ENCODE results near the gene VTI1B.

Gene VTI1B

DNA sequence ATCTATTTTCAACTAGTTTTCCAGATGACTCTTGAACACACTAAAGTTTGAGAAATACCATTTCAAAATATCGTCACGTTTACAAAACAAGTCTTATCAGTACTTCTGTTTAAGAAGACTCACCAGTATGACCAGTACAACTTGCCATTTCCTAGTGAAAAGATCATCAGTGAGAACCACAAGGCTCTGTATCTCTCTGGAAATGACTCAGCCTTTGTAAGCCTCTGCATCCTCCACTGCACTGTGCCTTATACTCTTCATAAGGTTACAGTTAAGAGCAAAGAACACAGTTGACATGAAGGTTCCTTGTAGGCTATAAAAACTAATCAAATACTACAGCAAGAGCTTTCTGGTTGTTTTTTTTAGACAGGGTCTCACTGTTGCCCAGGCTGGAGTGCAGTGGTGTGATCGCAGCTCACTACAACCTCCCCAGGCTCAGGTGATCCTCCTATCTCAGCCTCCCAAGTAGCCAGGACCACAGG lies 5.7 kb upstream of the VTI1B start:
- DNase-seq (ENCODE audit: low read depth, low spot score): no peak
- Histone ChIP-seq H3K27me3 (ENCODE audit: control insufficient read depth, insufficient read depth, low read length) (no peaks in the 10 kb centered on the region), H3K27ac (ENCODE audit: low read length) (no peak overlapping the region), H3K9me3 (ENCODE audit: control insufficient read depth, insufficient read depth, low read length) (no peaks in the 10 kb centered on the region), H3K4me3 (ENCODE audit: low read length) (no peak overlapping the region), H3K4me1 (ENCODE audit: control insufficient read depth, insufficient read depth, low read length) (no peaks in the 10 kb centered on the region), H3K36me3 (ENCODE audit: control insufficient read depth, insufficient read depth, low read length) (peaks cover 17% of the 10 kb centered on the region; the same call in 1 of the 2 replicates)
- WGBS (ENCODE audit: insufficient coverage, insufficient read length): no CpG with 5 or more reads among the region's 3 CpGs

- H3K4me1 ChIP-seq (ENCODE audit: control insufficient read depth, insufficient read depth, low read length): no peaks in the 10 kb centered on the region
- H3K4me3 ChIP-seq (ENCODE audit: low read length): no peak overlapping the region
- H3K9me3 ChIP-seq (ENCODE audit: control insufficient read depth, insufficient read depth, low read length): no peaks in the 10 kb centered on the region
- no peaks in the 10 kb centered on the region for H3K27me3 ChIP-seq (ENCODE audit: control insufficient read depth, insufficient read depth, low read length)
- DNase-seq (ENCODE audit: low read depth, low spot score): no peak
- H3K36me3 ChIP-seq (ENCODE audit: control insufficient read depth, insufficient read depth, low read length): peaks cover 14% of the 10 kb centered on the region; the same call in 1 of the 2 replicates
- H3K27ac ChIP-seq (ENCODE audit: low read length): no peak overlapping the region
- WGBS (ENCODE audit: insufficient coverage, insufficient read length): no CpG with 5 or more reads among the region's 2 CpGs
Measured at GRCh38 chr14:67679006-67679405, 4.6 kb upstream of the VTI1B start.

GRCh38 chr14:67675219-67675582 lies 769 bp upstream of the VTI1B start:
- no CpG with 5 or more reads among the region's 16 CpGs for WGBS (ENCODE audit: insufficient coverage, insufficient read length)
- H3K4me1 ChIP-seq (ENCODE audit: control insufficient read depth, insufficient read depth, low read length): no peaks in the 10 kb centered on the region
- no peaks in the 10 kb centered on the region for H3K9me3 ChIP-seq (ENCODE audit: control insufficient read depth, insufficient read depth, low read length)
- H3K27ac ChIP-seq (ENCODE audit: low read length): no peak overlapping the region
- peaks cover 9% of the 10 kb centered on the region; the same call in 1 of the 2 replicates for H3K36me3 ChIP-seq (ENCODE audit: control insufficient read depth, insufficient read depth, low read length)
- peak overlapping the region; percentile 83; the same call in 1 of the 2 replicates for H3K4me3 ChIP-seq (ENCODE audit: low read length)
- no peaks in the 10 kb centered on the region for H3K27me3 ChIP-seq (ENCODE audit: control insufficient read depth, insufficient read depth, low read length)
- no peak for DNase-seq (ENCODE audit: low read depth, low spot score)

DNA sequence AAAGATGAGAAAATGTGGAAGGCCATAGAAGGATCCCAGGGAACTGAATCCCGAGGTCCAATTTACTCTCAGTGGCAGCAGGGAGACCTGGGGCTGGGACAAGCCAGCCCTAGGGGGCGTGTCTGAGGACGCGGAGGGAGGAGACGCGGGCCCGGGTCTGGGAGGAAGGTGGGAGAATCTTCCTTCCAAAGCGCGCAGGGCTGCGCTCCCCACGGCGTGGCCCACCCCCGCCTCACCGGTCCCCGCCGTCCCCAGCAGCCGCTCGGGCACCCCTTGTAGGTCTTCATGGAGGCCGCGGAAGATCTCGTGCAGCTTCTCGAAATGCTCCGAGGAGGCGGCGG lies 323 bp downstream of the VTI1B start:
- peak; percentile 25 for DNase-seq (ENCODE audit: low read depth, low spot score)

GRCh38 chr14:67673451-67673850 lies 981 bp downstream of the VTI1B start:
- H3K9me3 ChIP-seq (ENCODE audit: control insufficient read depth, insufficient read depth, low read length): no peaks in the 10 kb centered on the region
- no peak for DNase-seq (ENCODE audit: low read depth, low spot score)
- no peak overlapping the region for H3K27ac ChIP-seq (ENCODE audit: low read length)
- no CpG with 5 or more reads among the region's 5 CpGs for WGBS (ENCODE audit: insufficient coverage, insufficient read length)
- H3K4me1 ChIP-seq (ENCODE audit: control insufficient read depth, insufficient read depth, low read length): no peaks in the 10 kb centered on the region
- H3K27me3 ChIP-seq (ENCODE audit: control insufficient read depth, insufficient read depth, low read length): no peaks in the 10 kb centered on the region
- no peak overlapping the region for H3K4me3 ChIP-seq (ENCODE audit: low read length)
- peaks cover 9% of the 10 kb centered on the region; the same call in 1 of the 2 replicates for H3K36me3 ChIP-seq (ENCODE audit: control insufficient read depth, insufficient read depth, low read length)

More for the DNA sequence above, 323 bp downstream of the VTI1B start:
- H3K9me3 ChIP-seq (ENCODE audit: control insufficient read depth, insufficient read depth, low read length): no peaks in the 10 kb centered on the region
- H3K27ac ChIP-seq (ENCODE audit: low read length): no peak overlapping the region
- H3K4me1 ChIP-seq (ENCODE audit: control insufficient read depth, insufficient read depth, low read length): no peaks in the 10 kb centered on the region
- peak overlapping the region; percentile 83 for H3K4me3 ChIP-seq (ENCODE audit: low read length)
- WGBS (ENCODE audit: insufficient coverage, insufficient read length): no CpG with 5 or more reads among the region's 25 CpGs
- peaks cover 9% of the 10 kb centered on the region; the same call in 1 of the 2 replicates for H3K36me3 ChIP-seq (ENCODE audit: control insufficient read depth, insufficient read depth, low read length)
- H3K27me3 ChIP-seq (ENCODE audit: control insufficient read depth, insufficient read depth, low read length): no peaks in the 10 kb centered on the region

DNA sequence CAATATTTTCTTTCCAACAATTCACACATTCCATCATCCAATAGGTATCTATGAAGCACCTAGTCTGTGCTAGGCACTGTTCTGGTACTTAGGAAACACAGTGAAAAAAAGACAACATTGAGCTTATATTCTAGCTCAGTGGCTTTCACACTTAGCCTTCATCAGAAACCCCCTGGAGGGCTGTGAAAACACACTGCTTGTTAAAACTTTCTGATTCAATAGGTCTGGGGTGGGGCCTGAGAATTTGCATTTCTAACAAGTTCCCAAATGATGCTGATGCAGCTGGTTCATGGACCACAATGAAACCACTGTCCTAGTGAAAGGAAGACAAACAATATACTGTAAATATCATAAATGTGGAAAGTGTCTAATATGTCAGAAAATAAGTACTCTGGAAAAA lies 5.9 kb downstream of the VTI1B start:
- Histone ChIP-seq H3K9me3 (ENCODE audit: control insufficient read depth, insufficient read depth, low read length) (no peaks in the 10 kb centered on the region), H3K36me3 (ENCODE audit: control insufficient read depth, insufficient read depth, low read length) (no peaks in the 10 kb centered on the region), H3K4me1 (ENCODE audit: control insufficient read depth, insufficient read depth, low read length) (no peaks in the 10 kb centered on the region), H3K4me3 (ENCODE audit: low read length) (no peak overlapping the region), H3K27me3 (ENCODE audit: control insufficient read depth, insufficient read depth, low read length) (no peaks in the 10 kb centered on the region), H3K27ac (ENCODE audit: low read length) (no peak overlapping the region)
- DNase-seq (ENCODE audit: low read depth, low spot score): no peak

- Histone ChIP-seq H3K4me3 (ENCODE audit: low read length) (no peak overlapping the region), H3K27ac (ENCODE audit: low read length) (no peak overlapping the region), H3K9me3 (ENCODE audit: control insufficient read depth, insufficient read depth, low read length) (no peaks in the 10 kb centered on the region), H3K36me3 (ENCODE audit: control insufficient read depth, insufficient read depth, low read length) (no peaks in the 10 kb centered on the region), H3K27me3 (ENCODE audit: control insufficient read depth, insufficient read depth, low read length) (no peaks in the 10 kb centered on the region), H3K4me1 (ENCODE audit: control insufficient read depth, insufficient read depth, low read length) (no peaks in the 10 kb centered on the region)
- WGBS (ENCODE audit: insufficient coverage, insufficient read length): no CpG with 5 or more reads among the region's 1 CpG
- no peak for DNase-seq (ENCODE audit: low read depth, low spot score)
Measured at GRCh38 chr14:67666750-67667449, 7.5 kb downstream of the VTI1B start.

GRCh38 chr14:67665868-67666267 lies 8.6 kb downstream of the VTI1B start:
- H3K4me3 ChIP-seq (ENCODE audit: low read length): no peak overlapping the region
- no CpG with 5 or more reads among the region's 2 CpGs for WGBS (ENCODE audit: insufficient coverage, insufficient read length)
- H3K27me3 ChIP-seq (ENCODE audit: control insufficient read depth, insufficient read depth, low read length): no peaks in the 10 kb centered on the region
- H3K27ac ChIP-seq (ENCODE audit: low read length): no peak overlapping the region
- H3K36me3 ChIP-seq (ENCODE audit: control insufficient read depth, insufficient read depth, low read length): no peaks in the 10 kb centered on the region
- DNase-seq (ENCODE audit: low read depth, low spot score): no peak
- H3K9me3 ChIP-seq (ENCODE audit: control insufficient read depth, insufficient read depth, low read length): no peaks in the 10 kb centered on the region
- no peaks in the 10 kb centered on the region for H3K4me1 ChIP-seq (ENCODE audit: control insufficient read depth, insufficient read depth, low read length)

- no peak for DNase-seq (ENCODE audit: low read depth, low spot score)
- no peak overlapping the region for H3K4me3 ChIP-seq (ENCODE audit: low read length)
- H3K27me3 ChIP-seq (ENCODE audit: control insufficient read depth, insufficient read depth, low read length): no peaks in the 10 kb centered on the region
- H3K27ac ChIP-seq (ENCODE audit: low read length): no peak overlapping the region
- H3K36me3 ChIP-seq (ENCODE audit: control insufficient read depth, insufficient read depth, low read length): no peaks in the 10 kb centered on the region
- no peaks in the 10 kb centered on the region for H3K9me3 ChIP-seq (ENCODE audit: control insufficient read depth, insufficient read depth, low read length)
- H3K4me1 ChIP-seq (ENCODE audit: control insufficient read depth, insufficient read depth, low read length): no peaks in the 10 kb centered on the region
- no CpG with 5 or more reads among the region's 4 CpGs for WGBS (ENCODE audit: insufficient coverage, insufficient read length)
Measured at GRCh38 chr14:67663633-67664032, 10.8 kb downstream of the VTI1B start.

GRCh38 chr14:67653651-67654280 lies 20.7 kb downstream of the VTI1B start:
- no peak overlapping the region for H3K27ac ChIP-seq (ENCODE audit: low read length)
- no CpG with 5 or more reads among the region's 6 CpGs for WGBS (ENCODE audit: insufficient coverage, insufficient read length)

More at GRCh38 chr14:67653651-67654280, 20.7 kb downstream of the VTI1B start:
- DNase-seq (ENCODE audit: low read depth, low spot score): no peak
- Histone ChIP-seq H3K9me3 (ENCODE audit: control insufficient read depth, insufficient read depth, low read length) (no peaks in the 10 kb centered on the region), H3K4me3 (ENCODE audit: low read length) (no peak overlapping the region), H3K36me3 (ENCODE audit: control insufficient read depth, insufficient read depth, low read length) (peaks cover 27% of the 10 kb centered on the region; the same call in 1 of the 2 replicates), H3K4me1 (ENCODE audit: control insufficient read depth, insufficient read depth, low read length) (no peaks in the 10 kb centered on the region), H3K27me3 (ENCODE audit: control insufficient read depth, insufficient read depth, low read length) (no peaks in the 10 kb centered on the region; the same call in 1 of the 2 replicates)

All from iPS DF 6.9 (cell line).